ENCODE results near the gene PCNA. TPM values are rescaled to one million over a fixed set of nuclear protein-coding genes. Genes with fewer than 3 reads are reported as not detected.

The PCNA gene
- total and polyA plus RNA-seq, 2 donors (not counting 1 experiment from before 2014, with no cell fraction given) = 31.7 to 73.4 TPM

- WGBS (ENCODE audit: insufficient coverage) = no CpG with 5 or more reads among the region's 2 CpGs
- TF ChIP-seq EZH2 (IDR thresholded peaks at IDR 0.05; ENCODE audit: borderline replicate concordance, insufficient read depth, low read depth, low read length, poor library complexity, severe bottlenecking) = no peak
- TF ChIP-seq, protein P1, sequence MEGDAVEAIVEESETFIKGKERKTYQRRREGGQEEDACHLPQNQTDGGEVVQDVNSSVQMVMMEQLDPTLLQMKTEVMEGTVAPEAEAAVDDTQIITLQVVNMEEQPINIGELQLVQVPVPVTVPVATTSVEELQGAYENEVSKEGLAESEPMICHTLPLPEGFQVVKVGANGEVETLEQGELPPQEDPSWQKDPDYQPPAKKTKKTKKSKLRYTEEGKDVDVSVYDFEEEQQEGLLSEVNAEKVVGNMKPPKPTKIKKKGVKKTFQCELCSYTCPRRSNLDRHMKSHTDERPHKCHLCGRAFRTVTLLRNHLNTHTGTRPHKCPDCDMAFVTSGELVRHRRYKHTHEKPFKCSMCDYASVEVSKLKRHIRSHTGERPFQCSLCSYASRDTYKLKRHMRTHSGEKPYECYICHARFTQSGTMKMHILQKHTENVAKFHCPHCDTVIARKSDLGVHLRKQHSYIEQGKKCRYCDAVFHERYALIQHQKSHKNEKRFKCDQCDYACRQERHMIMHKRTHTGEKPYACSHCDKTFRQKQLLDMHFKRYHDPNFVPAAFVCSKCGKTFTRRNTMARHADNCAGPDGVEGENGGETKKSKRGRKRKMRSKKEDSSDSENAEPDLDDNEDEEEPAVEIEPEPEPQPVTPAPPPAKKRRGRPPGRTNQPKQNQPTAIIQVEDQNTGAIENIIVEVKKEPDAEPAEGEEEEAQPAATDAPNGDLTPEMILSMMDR (IDR thresholded peaks at IDR 0.05) = no peak
Measured at GRCh38 chr20:5104479-5104878, 15.3 kb downstream of the PCNA start.

DNA sequence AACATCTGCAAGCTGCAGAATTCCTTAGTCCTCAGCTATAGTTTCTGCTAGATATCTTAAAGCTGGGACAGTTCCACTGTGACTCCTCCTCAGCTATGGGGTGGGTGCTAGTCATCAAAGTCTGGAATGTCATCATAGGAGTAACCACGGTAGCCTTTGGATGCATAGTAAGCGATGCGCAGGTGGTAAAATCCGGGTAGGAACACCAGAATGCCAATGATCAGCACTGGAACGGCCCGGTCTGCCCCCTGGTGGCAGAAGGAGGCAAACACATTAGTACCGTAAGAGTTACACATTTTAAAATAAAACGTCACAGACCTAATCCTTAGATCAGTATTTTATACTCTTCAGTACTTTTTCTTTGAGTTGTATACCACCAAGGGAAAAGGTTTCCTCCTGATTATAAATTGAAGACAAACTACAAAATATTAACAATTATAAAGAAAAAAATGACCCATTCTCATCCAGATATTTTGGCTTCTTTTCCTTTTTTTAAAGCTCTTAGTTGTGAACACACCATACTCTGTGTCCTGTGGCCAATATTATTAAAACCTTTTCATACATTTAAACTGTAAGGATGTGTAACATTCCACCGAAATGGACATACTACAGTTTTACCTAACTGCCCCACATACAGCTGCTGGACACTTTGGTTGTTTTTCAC is 18.9 kb downstream of the PCNA start:
- DNase-seq (peak; percentile 79), ATAC-seq (ENCODE audit: low read depth) (peak; percentile 86)
- Histone ChIP-seq H3K27me3 (replicated peaks in 1 of 4; ENCODE audit: control extremely low read depth in 1 of 4, control insufficient read depth in 3 of 4, insufficient read depth in 4 of 4, low read length in 3 of 4) (no peaks in the 10 kb centered on the region), H3K27ac (ENCODE audit: low read length in 2 of 2) (no peak overlapping the region), H2AFZ (ENCODE audit: insufficient read depth, low read depth, low read length, poor library complexity, severe bottlenecking) (no peak overlapping the region), H3K9me3 (ENCODE audit: control extremely low read depth in 1 of 3, control insufficient read depth in 2 of 3, insufficient read depth in 1 of 3, low read length in 2 of 3) (no peaks in the 10 kb centered on the region), H3K79me2 (ENCODE audit: control insufficient read depth, insufficient read depth, low read length) (peaks cover 22% of the 10 kb centered on the region), H3K4me2 (replicated peaks; ENCODE audit: low read depth, low read length, poor library complexity, severe bottlenecking) (no peak overlapping the region), H4K20me1 (ENCODE audit: control insufficient read depth, insufficient read depth, low read length, poor library complexity, severe bottlenecking) (no peaks in the 10 kb centered on the region), H3K9ac (ENCODE audit: low read length) (no peak overlapping the region), H3K36me3 (replicated peaks in 1 of 2; ENCODE audit: control extremely low read depth in 1 of 2, control insufficient read depth in 1 of 2, extremely low read depth in 1 of 2, insufficient read depth in 2 of 2, low read length in 1 of 2) (peaks cover 10 to 71% of the 10 kb centered on the region in 2 experiments), H3K4me1 (ENCODE audit: control insufficient read depth in 2 of 2, insufficient read depth in 2 of 2, low read length in 2 of 2) (peaks cover 0 to 3% of the 10 kb centered on the region in 2 donors), H3K4me3 (ENCODE audit: control extremely low read depth in 1 of 5, extremely low read depth in 1 of 5, insufficient read depth in 1 of 5, low read depth in 2 of 5, low read length in 4 of 5) (no peak overlapping the region)
- POLR2A ChIA-PET = interaction anchor here (0.5 to 1.1 kb wide), 2 partner anchors 157 to 341 kb away, joined by 3 to 5 read pairs; no protein-coding TSS in a partner anchor
- TF ChIP-seq EZH2 (IDR thresholded peaks at IDR 0.05; ENCODE audit: borderline replicate concordance, insufficient read depth, low read depth, low read length, poor library complexity, severe bottlenecking) = no peak
- TF ChIP-seq, protein P1 (IDR thresholded peaks at IDR 0.05) = peak; percentile 96
- CTCF ChIA-PET = interaction anchor here (0.5 to 4.9 kb wide), 66 partner anchors 9 to 495 kb away, joined by 3 to 76 read pairs (median 4); no protein-coding TSS in a partner anchor
- Mint-ChIP-seq H3K27ac (peak overlapping the region; percentile 10), H3K9me3 (ENCODE audit: insufficient read depth) (no peaks in the 10 kb centered on the region), H3K4me1 (peaks cover 3% of the 10 kb centered on the region), H3K4me3 (no peak overlapping the region), H3K27me3 (no peaks in the 10 kb centered on the region)
- WGBS (ENCODE audit: insufficient coverage) = 0% methylated on average over 1 of the region's 9 CpGs
- intact Hi-C loops (cut with micrococcal nuclease) = loop anchor here (1.0 to 5.0 kb wide), 5 partner anchors 20 to 494 kb away; partner anchors contain the start of gene SLC23A2

More at GRCh38 chr20:5104479-5104878, 15.3 kb downstream of the PCNA start:
- ChIA-PET CTCF (interaction anchor here (1.0 to 2.3 kb wide), 2 partner anchors 24 to 48 kb away, joined by 3 to 7 read pairs; no protein-coding TSS in a partner anchor), POLR2A (no interaction called here)
- H3K27ac ChIP-seq (ENCODE audit: low read length in 2 of 2) = no peak overlapping the region
- no peaks in the 10 kb centered on the region for H4K20me1 ChIP-seq (ENCODE audit: control insufficient read depth, insufficient read depth, low read length, poor library complexity, severe bottlenecking)
- no peak overlapping the region for H3K9ac ChIP-seq (ENCODE audit: low read length)
- peaks cover 0 to 3% of the 10 kb centered on the region in 2 donors for H3K4me1 ChIP-seq (ENCODE audit: control insufficient read depth in 2 of 2, insufficient read depth in 2 of 2, low read length in 2 of 2)
- no peak overlapping the region for H2AFZ ChIP-seq (ENCODE audit: insufficient read depth, low read depth, low read length, poor library complexity, severe bottlenecking)
- no peak overlapping the region for H3K4me2 ChIP-seq (replicated peaks; ENCODE audit: low read depth, low read length, poor library complexity, severe bottlenecking)
- no peaks in the 10 kb centered on the region for H3K27me3 ChIP-seq (replicated peaks in 1 of 4; ENCODE audit: control extremely low read depth in 1 of 4, control insufficient read depth in 3 of 4, insufficient read depth in 4 of 4, low read length in 3 of 4)
- no peaks in the 10 kb centered on the region for H3K9me3 ChIP-seq (ENCODE audit: control extremely low read depth in 1 of 3, control insufficient read depth in 2 of 3, insufficient read depth in 1 of 3, low read length in 2 of 3)
- ATAC-seq (ENCODE audit: low read depth) (no peak), DNase-seq (no peak)
- Mint-ChIP-seq H3K9me3 (ENCODE audit: insufficient read depth) (no peaks in the 10 kb centered on the region), H3K4me1 (peaks cover 3% of the 10 kb centered on the region), H3K4me3 (no peak overlapping the region), H3K27ac (no peak overlapping the region), H3K27me3 (no peaks in the 10 kb centered on the region)
- intact Hi-C loops (cut with micrococcal nuclease) = loop anchor here (5.0 kb wide), 1 partner anchor 102 kb away; the partner anchor contains the start of gene SLC23A2
- H3K36me3 ChIP-seq (replicated peaks in 1 of 2; ENCODE audit: control extremely low read depth in 1 of 2, control insufficient read depth in 1 of 2, extremely low read depth in 1 of 2, insufficient read depth in 2 of 2, low read length in 1 of 2) = peaks cover 10 to 82% of the 10 kb centered on the region in 2 experiments
- H3K4me3 ChIP-seq (ENCODE audit: control extremely low read depth in 1 of 5, extremely low read depth in 1 of 5, insufficient read depth in 1 of 5, low read depth in 2 of 5, low read length in 4 of 5) = no peak overlapping the region
- peaks cover 27% of the 10 kb centered on the region for H3K79me2 ChIP-seq (ENCODE audit: control insufficient read depth, insufficient read depth, low read length)

Data from B cell (primary cell).